Mononuclear cell (primary cell): Measurements from ENCODE around the gene SGCA. TPM values are rescaled to one million over a fixed set of nuclear protein-coding genes. Genes with fewer than 3 reads are reported as not detected.

Source experiments
- H3K27me3 ChIP-seq: 2 replicates; pipeline ENCODE4 v1.6.0; 2011; ENCODE audit warnings: low read length, control low read depth; ENCODE audit not compliant: insufficient read depth
- H3K4me1 ChIP-seq: 2 replicates; pipeline ENCODE4 v1.5.1; 2011; ENCODE audit warnings: mild to moderate bottlenecking, low read length, control low read depth; ENCODE audit not compliant: insufficient read depth
- H3K4me3 ChIP-seq: 2 replicates; pipeline ENCODE4 v1.5.1; 2011; ENCODE audit warnings: mild to moderate bottlenecking, low read length, moderate library complexity
- H3K9me3 ChIP-seq: 2 replicates; pipeline ENCODE4 v1.5.1; 2011; ENCODE audit warnings: low read depth, mild to moderate bottlenecking, control low read depth, low read length
- total RNA-seq: library from RNA; depleted of rRNA; stranded (reverse); fragments of >200 nt; gene quantifications from one replicate; pipeline ENCODE4 v1.2.3, GENCODE V29; 2012

SGCA gene
- total RNA-seq, 1 donor, result not detected

- Histone ChIP-seq H3K4me1 (peaks cover 28% of the 10 kb centered on the region), H3K4me3 (no peak overlapping the region), H3K9me3 (no peaks in the 10 kb centered on the region), H3K27me3 (peaks cover 18% of the 10 kb centered on the region)
These were observed 35.1 kb upstream of the SGCA start for GRCh38 chr17:50130559-50131305.

- no peaks in the 10 kb centered on the region for H3K9me3 ChIP-seq
- H3K27me3 ChIP-seq, result peaks cover 18% of the 10 kb centered on the region
- H3K4me3 ChIP-seq, result no peak overlapping the region
- peaks cover 28% of the 10 kb centered on the region for H3K4me1 ChIP-seq
These were observed 33.6 kb upstream of the SGCA start for GRCh38 chr17:50132104-50132794.

DNA sequence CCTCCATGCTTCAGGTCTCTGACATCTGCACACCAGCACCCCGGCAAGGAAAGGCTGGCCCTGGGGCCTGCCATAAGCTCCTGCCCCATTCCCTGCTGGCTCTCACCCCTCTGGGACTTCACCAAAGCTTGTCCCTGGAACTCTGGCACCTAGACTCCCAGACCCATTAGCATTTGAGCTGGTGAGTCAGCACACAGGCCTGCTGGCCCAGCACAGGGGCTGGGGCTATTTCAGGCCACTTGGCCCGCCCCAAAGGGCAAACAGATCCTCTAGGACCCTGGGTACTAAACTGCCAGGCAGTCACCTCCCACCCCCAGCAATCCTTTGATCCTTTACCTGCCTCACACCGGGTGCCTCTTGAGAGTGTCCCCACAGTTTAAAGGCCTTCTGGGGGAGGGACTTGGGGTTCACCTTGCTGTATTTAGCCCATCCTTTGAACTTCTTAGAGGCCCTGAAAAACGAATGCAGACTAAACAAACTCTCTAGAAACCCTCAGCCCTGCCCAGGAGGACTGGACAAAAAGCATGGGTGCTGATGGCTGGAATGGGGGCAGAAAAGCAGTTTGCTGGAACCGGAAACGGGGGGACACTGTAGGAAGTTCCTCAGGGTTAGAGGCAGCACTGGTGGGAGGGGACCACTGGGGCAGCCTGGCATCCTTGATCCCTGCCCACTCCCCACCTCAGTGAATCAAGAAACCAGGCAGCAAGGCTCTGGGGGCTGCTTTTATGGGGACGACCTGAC is 32.6 kb upstream of the SGCA start:
- peaks cover 20% of the 10 kb centered on the region for H3K4me1 ChIP-seq
- H3K9me3 ChIP-seq, result no peaks in the 10 kb centered on the region
- no peak overlapping the region for H3K4me3 ChIP-seq
- peaks cover 11% of the 10 kb centered on the region for H3K27me3 ChIP-seq

DNA sequence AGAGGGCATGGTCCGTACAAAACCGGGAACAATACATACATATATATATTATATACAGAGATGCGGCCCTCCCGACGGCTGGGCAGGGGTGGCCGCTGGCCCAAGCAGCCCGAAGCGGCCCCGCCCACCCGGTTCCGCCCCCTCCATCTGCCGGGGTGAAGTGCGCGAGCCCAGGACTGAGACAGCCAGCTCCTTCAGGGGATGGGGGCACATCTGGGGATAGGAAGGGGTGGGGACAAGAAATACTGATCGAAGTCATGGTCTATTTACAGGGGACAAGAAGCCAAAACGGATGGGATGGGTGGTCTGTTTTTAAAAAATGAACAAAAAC is 32.1 kb upstream of the SGCA start:
- no peak overlapping the region for H3K4me3 ChIP-seq
- peaks cover 14% of the 10 kb centered on the region for H3K4me1 ChIP-seq
- no peaks in the 10 kb centered on the region for H3K9me3 ChIP-seq
- H3K27me3 ChIP-seq, result peaks cover 7% of the 10 kb centered on the region

GRCh38 chr17:50134206-50135110 is 31.3 kb upstream of the SGCA start:
- Histone ChIP-seq H3K4me3 (no peak overlapping the region), H3K9me3 (no peaks in the 10 kb centered on the region), H3K4me1 (peaks cover 18% of the 10 kb centered on the region), H3K27me3 (peaks cover 4% of the 10 kb centered on the region)

DNA sequence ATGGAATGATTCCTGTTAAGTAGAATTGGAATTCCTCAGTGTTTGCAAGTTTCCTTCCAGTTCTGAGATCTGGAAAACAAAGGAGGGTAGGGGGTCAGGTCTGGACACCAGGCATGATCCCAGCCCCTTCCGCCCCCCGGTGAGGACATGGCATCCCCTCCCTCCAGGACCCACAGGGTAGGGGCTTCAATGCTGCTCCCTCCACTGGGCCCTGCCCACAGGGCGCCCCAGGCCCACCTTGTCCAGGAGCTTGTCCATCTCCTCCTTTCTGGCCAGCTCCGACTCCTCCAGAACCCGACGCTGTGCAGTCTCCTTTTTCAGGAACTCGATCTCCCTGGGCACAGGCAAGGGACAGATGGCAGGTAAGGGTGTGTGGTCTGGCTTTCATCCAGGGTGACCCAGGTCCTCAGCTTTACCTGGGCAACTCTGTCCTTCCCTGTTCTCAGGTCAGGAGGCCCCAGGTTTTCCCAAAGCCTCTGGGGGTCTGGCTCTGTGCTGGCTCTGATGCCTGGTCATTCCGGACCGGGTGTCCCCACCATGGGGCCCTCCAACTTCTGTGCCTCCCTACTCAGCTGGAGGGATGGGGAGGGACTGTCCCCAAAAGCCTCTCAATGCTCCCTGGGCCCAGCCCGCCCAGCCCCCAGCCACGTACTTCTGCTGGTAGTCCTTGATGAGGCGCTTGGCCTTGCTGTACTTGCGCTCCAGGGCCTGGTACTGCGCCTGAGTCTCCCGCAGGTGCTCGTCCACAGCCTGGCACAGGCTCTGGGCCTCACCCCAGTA is 30.3 kb upstream of the SGCA start:
- Histone ChIP-seq H3K9me3 (no peaks in the 10 kb centered on the region), H3K4me1 (peaks cover 24% of the 10 kb centered on the region), H3K27me3 (peaks cover 4% of the 10 kb centered on the region), H3K4me3 (no peak overlapping the region)

GRCh38 chr17:50136096-50136687 is 29.6 kb upstream of the SGCA start:
- Histone ChIP-seq H3K4me3 (no peak overlapping the region), H3K4me1 (peaks cover 24% of the 10 kb centered on the region)

GRCh38 chr17:50137042-50137441 is 28.8 kb upstream of the SGCA start:
- H3K4me1 ChIP-seq, result peaks cover 32% of the 10 kb centered on the region
- H3K27me3 ChIP-seq, result no peaks in the 10 kb centered on the region
- no peaks in the 10 kb centered on the region for H3K9me3 ChIP-seq
- no peak overlapping the region for H3K4me3 ChIP-seq

More at GRCh38 chr17:50136096-50136687, 29.6 kb upstream of the SGCA start:
- H3K27me3 ChIP-seq, result no peaks in the 10 kb centered on the region
- no peaks in the 10 kb centered on the region for H3K9me3 ChIP-seq

GRCh38 chr17:50139185-50139783 is 26.5 kb upstream of the SGCA start:
- no peaks in the 10 kb centered on the region for H3K27me3 ChIP-seq
- peaks cover 53% of the 10 kb centered on the region for H3K4me1 ChIP-seq
- H3K9me3 ChIP-seq, result no peaks in the 10 kb centered on the region
- no peak overlapping the region for H3K4me3 ChIP-seq

- Histone ChIP-seq H3K4me3 (no peak overlapping the region), H3K9me3 (no peaks in the 10 kb centered on the region), H3K27me3 (no peaks in the 10 kb centered on the region), H3K4me1 (peaks cover 62% of the 10 kb centered on the region)
These were observed 25.6 kb upstream of the SGCA start for GRCh38 chr17:50139950-50140885.

- no peaks in the 10 kb centered on the region for H3K27me3 ChIP-seq
- no peaks in the 10 kb centered on the region for H3K9me3 ChIP-seq
- H3K4me1 ChIP-seq, result peaks cover 72% of the 10 kb centered on the region
- H3K4me3 ChIP-seq, result no peak overlapping the region
These were observed 24.6 kb upstream of the SGCA start for GRCh38 chr17:50141026-50141744.

GRCh38 chr17:50141745-50142110 is 24.1 kb upstream of the SGCA start:
- Histone ChIP-seq H3K4me1 (peaks cover 77% of the 10 kb centered on the region), H3K4me3 (no peak overlapping the region), H3K9me3 (no peaks in the 10 kb centered on the region), H3K27me3 (no peaks in the 10 kb centered on the region)
